Testis (tissue), 3 donors: ENCODE measurements around the gene CEACAM16. TPM values are rescaled to one million over a fixed set of nuclear protein-coding genes. Genes with fewer than 3 reads are reported as not detected.

Source experiments
- DNase-seq: peaks from one replicate; pipeline ENCODE4 v3.0.0-alpha.2; 2019
- H3K27ac ChIP-seq, 2 donors: fragments of 200-600 bp; sonication (generic); one replicate each; pipeline ENCODE4 v1.5.1; 2019
- H3K27me3 ChIP-seq: fragments of 200-600 bp; sonication (generic); one replicate; pipeline ENCODE4 v1.5.1; 2019
- H3K36me3 ChIP-seq: fragments of 200-600 bp; sonication (generic); one replicate; pipeline ENCODE4 v1.5.1; 2017; ENCODE audit warnings: low read depth; ENCODE audit errors: missing control alignments
- H3K4me1 ChIP-seq: fragments of 200-600 bp; sonication (generic); one replicate; pipeline ENCODE4 v1.5.1; 2019
- H3K4me3 ChIP-seq, 2 donors: fragments of 200-600 bp; sonication (generic); one replicate each; pipeline ENCODE4 v1.5.1; 2017 to 2019
- H3K9me3 ChIP-seq: fragments of 200-600 bp; sonication (generic); one replicate; pipeline ENCODE4 v1.5.1; 2017
- CTCF ChIP-seq, 3 experiments: fragments of 450-650 bp in 2 of 3; fragments of 200-600 bp in 1 of 3; sonication (generic) in 1 of 3; IDR thresholded peaks; one replicate each; pipeline ENCODE4 v1.5.1; 2016 to 2019; ENCODE audit warnings: antibody characterized with exemption in 3 of 3, mild to moderate bottlenecking in 2 of 3, moderate library complexity in 1 of 3
- POLR2A ChIP-seq: fragments of 450-650 bp; IDR thresholded peaks from one replicate; pipeline ENCODE4 v1.6.1; 2017; ENCODE audit warnings: antibody characterized with exemption, mild to moderate bottlenecking, moderate library complexity
- WGBS, 2 donors: methylation state at CpG; one replicate each; pipeline ENCODE4 v1.1.5; 2018; 5-methylcytosine and 5-hydroxymethylcytosine counted together
- intact Hi-C: fragments of 100-400 bp; cut with DNase I; formaldehyde crosslinking; loops from one replicate; pipeline ENCODE4 v1.15.1; 2023; ENCODE audit warnings: low total_unique reads
- polyA plus RNA-seq: library from polyadenylated mRNA; stranded (reverse); fragments of 350-450 nt; fragmentation: Illumina TruSeq; extraction: RNeasy Lipid Tissue Mini Kit (QIAGEN cat#74804); gene quantifications from one replicate; pipeline ENCODE4 v1.2.3, GENCODE V29; 2014; ENCODE audit warnings: low read depth, low replicate concordance; ENCODE audit not compliant: insufficient read depth
- total RNA-seq, 2 donors: library from RNA; depleted of rRNA; stranded (reverse); fragments of >200 nt; gene quantifications; one replicate each; pipeline ENCODE4 v1.2.3, GENCODE V29; 2016

The CEACAM16 gene
- total and polyA plus RNA-seq, 3 donors from 2014 or later = 0.50 TPM; not detected in 2

DNA sequence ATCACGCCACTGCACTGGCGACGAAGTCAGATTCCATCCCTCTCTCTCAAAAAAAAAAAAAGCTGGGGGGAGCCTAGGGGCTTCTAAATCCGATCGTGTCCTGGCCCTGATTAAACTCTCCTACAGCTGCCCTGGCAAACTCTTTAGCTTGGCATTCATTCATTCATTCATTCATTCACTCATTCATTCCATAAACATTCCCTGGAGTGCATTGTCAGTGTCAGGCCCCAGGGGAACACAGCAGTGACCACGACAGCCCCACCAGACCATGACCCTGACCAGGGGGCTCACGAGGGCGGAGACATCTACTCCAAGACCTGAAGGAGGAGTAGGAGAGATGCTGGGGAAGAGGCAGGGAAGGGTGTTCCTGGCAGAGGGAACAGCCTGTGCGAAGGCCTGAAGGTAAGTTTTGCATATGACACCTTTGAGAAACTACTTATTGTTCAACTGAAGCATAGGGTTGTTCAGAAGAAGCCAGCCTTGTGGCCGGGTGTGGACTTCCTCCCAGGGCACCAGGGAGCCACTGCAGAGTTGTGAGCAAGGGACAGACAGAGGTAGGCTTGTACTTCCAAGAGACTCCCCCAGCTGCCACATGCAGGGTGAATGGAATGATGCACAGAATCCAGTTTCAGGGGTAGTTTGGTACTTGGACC lies 24.5 kb downstream of the CEACAM16 start:
- no peak for DNase-seq
- Histone ChIP-seq H3K36me3 (no peaks in the 10 kb centered on the region), H3K4me3 (no peak overlapping the region), H3K4me1 (peaks cover 32% of the 10 kb centered on the region), H3K27me3 (no peaks in the 10 kb centered on the region), H3K27ac (no peak overlapping the region), H3K9me3 (no peaks in the 10 kb centered on the region)
- intact Hi-C loops = loop anchor here (5.0 kb wide), 1 partner anchor 49 kb away; no protein-coding TSS in a partner anchor
- WGBS, 2 donors = 64 to 75% methylated on average over 10 of the region's 10 CpGs
- no peak for TF ChIP-seq CTCF (IDR thresholded peaks at IDR 0.05)
- no peak for TF ChIP-seq POLR2A

GRCh38 chr19:44723952-44724319 lies 25.0 kb downstream of the CEACAM16 start:
- 25 to 49% methylated on average over 3 to 7 of the region's 7 CpGs for WGBS, 2 donors
- Histone ChIP-seq H3K27ac (no peak overlapping the region), H3K4me3 (no peak overlapping the region), H3K36me3 (no peaks in the 10 kb centered on the region), H3K4me1 (peaks cover 27% of the 10 kb centered on the region), H3K27me3 (no peaks in the 10 kb centered on the region), H3K9me3 (no peaks in the 10 kb centered on the region)
- DNase-seq = peak; percentile 77
- intact Hi-C loops = loop anchor here (5.0 kb wide), 1 partner anchor 48 kb away; no protein-coding TSS in a partner anchor
- TF ChIP-seq CTCF (IDR thresholded peaks at IDR 0.05) (peak; percentile 87 to 93 (median 91)), POLR2A (no peak)

- Histone ChIP-seq H3K27me3 (no peaks in the 10 kb centered on the region), H3K4me3 (no peak overlapping the region), H3K36me3 (no peaks in the 10 kb centered on the region), H3K4me1 (peaks cover 22% of the 10 kb centered on the region), H3K27ac (no peak overlapping the region), H3K9me3 (no peaks in the 10 kb centered on the region)
- intact Hi-C loops = no loop called here
- TF ChIP-seq CTCF (IDR thresholded peaks at IDR 0.05) (no peak), POLR2A (no peak)
- DNase-seq = no peak
- 39 to 80% methylated on average over 1 to 18 of the region's 18 CpGs for WGBS, 2 donors
These were observed 26.3 kb downstream of the CEACAM16 start for GRCh38 chr19:44725251-44725650.

- no peaks in the 10 kb centered on the region for H3K36me3 ChIP-seq
- no peaks in the 10 kb centered on the region for H3K9me3 ChIP-seq
- no peaks in the 10 kb centered on the region for H3K27me3 ChIP-seq
- TF ChIP-seq POLR2A (no peak), CTCF (IDR thresholded peaks at IDR 0.05) (no peak)
- intact Hi-C loops = no loop called here
- 71 to 79% methylated on average over 5 of the region's 5 CpGs for WGBS, 2 donors
- no peak overlapping the region for H3K4me3 ChIP-seq
- no peak overlapping the region for H3K27ac ChIP-seq
- no peak for DNase-seq
- peaks cover 22% of the 10 kb centered on the region for H3K4me1 ChIP-seq
These were observed 26.7 kb downstream of the CEACAM16 start for GRCh38 chr19:44725684-44726083.

GRCh38 chr19:44726465-44726864 lies 27.5 kb downstream of the CEACAM16 start:
- no peak for TF ChIP-seq POLR2A
- WGBS, 2 donors = 94 to 95% methylated on average over 12 of the region's 12 CpGs
- intact Hi-C loops = no loop called here

More at GRCh38 chr19:44726465-44726864, 27.5 kb downstream of the CEACAM16 start:
- DNase-seq = no peak
- H3K36me3 ChIP-seq = no peaks in the 10 kb centered on the region
- H3K27me3 ChIP-seq = no peaks in the 10 kb centered on the region
- H3K27ac ChIP-seq = no peak overlapping the region
- H3K9me3 ChIP-seq = no peaks in the 10 kb centered on the region
- H3K4me3 ChIP-seq = no peak overlapping the region
- H3K4me1 ChIP-seq = peaks cover 22% of the 10 kb centered on the region
